ENCODE results near the gene PMM2. TPM values are rescaled to one million over a fixed set of nuclear protein-coding genes. Genes with fewer than 3 reads are reported as not detected.

PMM2 gene
- total RNA-seq, 1 experiment from 2014 or later, result 53.3 TPM

DNA sequence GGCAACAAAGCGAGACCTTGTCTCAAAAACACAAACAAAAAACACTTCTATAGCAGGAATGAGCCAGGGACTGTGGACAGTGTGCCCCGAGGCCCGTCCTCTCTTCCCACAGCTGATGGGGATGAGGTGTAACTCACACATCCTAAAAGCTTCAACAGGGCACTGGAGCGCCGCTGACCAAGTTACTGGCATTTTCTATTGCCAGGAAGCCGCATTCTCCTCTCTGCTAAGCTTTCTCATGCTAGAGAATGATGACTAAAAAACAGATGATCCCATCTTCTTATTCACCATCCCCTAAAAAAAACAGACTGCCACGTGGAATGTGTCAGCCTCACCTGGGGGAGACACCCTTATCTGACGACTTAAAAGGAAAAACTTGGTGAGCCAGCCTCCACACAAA, 54.9 kb downstream of the PMM2 start:
- Histone ChIP-seq H3K9me3 (ENCODE audit: control insufficient read depth in 1 of 2, insufficient read depth in 1 of 2, low read depth in 1 of 2, low read length in 2 of 2) (no peaks in the 10 kb centered on the region), H3K4me3 (replicated peaks in 1 of 2; ENCODE audit: low read depth in 1 of 2, low read length in 2 of 2) (no peak overlapping the region), H3K27ac (ENCODE audit: low read depth, low read length) (no peak overlapping the region), H3K9ac (ENCODE audit: low read length) (no peak overlapping the region), H2AFZ (ENCODE audit: low read depth, low read length, poor library complexity, severe bottlenecking) (no peak overlapping the region), H3K4me1 (ENCODE audit: control insufficient read depth in 1 of 2, insufficient read depth in 2 of 2, low read length in 2 of 2) (no peaks in the 10 kb centered on the region; a peak in 1 of 4 replicates), H3K4me2 (ENCODE audit: low read length) (no peak overlapping the region), H3K27me3 (ENCODE audit: insufficient read depth, low read length) (no peaks in the 10 kb centered on the region), H3K36me3 (ENCODE audit: control insufficient read depth in 1 of 2, insufficient read depth in 2 of 2, low read length in 2 of 2) (peaks cover 29 to 57% of the 10 kb centered on the region in 2 experiments; a peak in 3 of 4 replicates), H3K9me2 (ENCODE audit: insufficient read depth) (no peaks in the 10 kb centered on the region), H4K20me1 (ENCODE audit: insufficient read depth) (no peaks in the 10 kb centered on the region), H3K79me2 (ENCODE audit: insufficient read depth, low read length) (peaks cover 3% of the 10 kb centered on the region; the same call in 1 of the 2 replicates)
- CTCF ChIA-PET, result no interaction called here
- BruUV-seq (replicated peaks), result no TSS peak
- intact Hi-C loops (cut with micrococcal nuclease), result no loop called here
- RAD21 ChIA-PET (ENCODE audit: low non-redundant PET in 1 of 2, low total read pairs in 2 of 2, uncharacterized antibody in 2 of 2, unreplicated experiment in 2 of 2), result no interaction called here
- DNase-seq (ENCODE audit: low read depth, low spot score) (no peak), ATAC-seq (no peak)
- TF ChIP-seq RAD21 (IDR thresholded peaks at IDR 0.05; ENCODE audit: low read depth) (no peak), CBX3 (IDR thresholded peaks at IDR 0.05; ENCODE audit: low read depth) (no peak), SIN3A (IDR thresholded peaks at IDR 0.05; ENCODE audit: low read depth) (no peak), EGR1 (IDR thresholded peaks at IDR 0.05; ENCODE audit: low read depth) (no peak), TCF7L2 (IDR thresholded peaks at IDR 0.05; ENCODE audit: borderline replicate concordance, extremely low read depth, insufficient read depth, insufficient read length) (no peak), SP1 (IDR thresholded peaks at IDR 0.05; ENCODE audit: low read depth) (no peak), CEBPB (IDR thresholded peaks at IDR 0.05; ENCODE audit: low read depth) (no peak), ZFX (IDR thresholded peaks at IDR 0.05) (no peak), POLR2A (IDR thresholded peaks at IDR 0.05; ENCODE audit: borderline replicate concordance, extremely low read depth, insufficient read depth, insufficient read length) (no peak), POLR2AphosphoS5 (IDR thresholded peaks at IDR 0.05; ENCODE audit: low read depth, low read length) (no peak; the same call in 1 of the 2 replicates)
- TF ChIP-seq, protein P1, sequence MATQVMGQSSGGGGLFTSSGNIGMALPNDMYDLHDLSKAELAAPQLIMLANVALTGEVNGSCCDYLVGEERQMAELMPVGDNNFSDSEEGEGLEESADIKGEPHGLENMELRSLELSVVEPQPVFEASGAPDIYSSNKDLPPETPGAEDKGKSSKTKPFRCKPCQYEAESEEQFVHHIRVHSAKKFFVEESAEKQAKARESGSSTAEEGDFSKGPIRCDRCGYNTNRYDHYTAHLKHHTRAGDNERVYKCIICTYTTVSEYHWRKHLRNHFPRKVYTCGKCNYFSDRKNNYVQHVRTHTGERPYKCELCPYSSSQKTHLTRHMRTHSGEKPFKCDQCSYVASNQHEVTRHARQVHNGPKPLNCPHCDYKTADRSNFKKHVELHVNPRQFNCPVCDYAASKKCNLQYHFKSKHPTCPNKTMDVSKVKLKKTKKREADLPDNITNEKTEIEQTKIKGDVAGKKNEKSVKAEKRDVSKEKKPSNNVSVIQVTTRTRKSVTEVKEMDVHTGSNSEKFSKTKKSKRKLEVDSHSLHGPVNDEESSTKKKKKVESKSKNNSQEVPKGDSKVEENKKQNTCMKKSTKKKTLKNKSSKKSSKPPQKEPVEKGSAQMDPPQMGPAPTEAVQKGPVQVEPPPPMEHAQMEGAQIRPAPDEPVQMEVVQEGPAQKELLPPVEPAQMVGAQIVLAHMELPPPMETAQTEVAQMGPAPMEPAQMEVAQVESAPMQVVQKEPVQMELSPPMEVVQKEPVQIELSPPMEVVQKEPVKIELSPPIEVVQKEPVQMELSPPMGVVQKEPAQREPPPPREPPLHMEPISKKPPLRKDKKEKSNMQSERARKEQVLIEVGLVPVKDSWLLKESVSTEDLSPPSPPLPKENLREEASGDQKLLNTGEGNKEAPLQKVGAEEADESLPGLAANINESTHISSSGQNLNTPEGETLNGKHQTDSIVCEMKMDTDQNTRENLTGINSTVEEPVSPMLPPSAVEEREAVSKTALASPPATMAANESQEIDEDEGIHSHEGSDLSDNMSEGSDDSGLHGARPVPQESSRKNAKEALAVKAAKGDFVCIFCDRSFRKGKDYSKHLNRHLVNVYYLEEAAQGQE (IDR thresholded peaks at IDR 0.05; ENCODE audit: low read depth), result no peak
- TF ChIP-seq, protein P2, sequence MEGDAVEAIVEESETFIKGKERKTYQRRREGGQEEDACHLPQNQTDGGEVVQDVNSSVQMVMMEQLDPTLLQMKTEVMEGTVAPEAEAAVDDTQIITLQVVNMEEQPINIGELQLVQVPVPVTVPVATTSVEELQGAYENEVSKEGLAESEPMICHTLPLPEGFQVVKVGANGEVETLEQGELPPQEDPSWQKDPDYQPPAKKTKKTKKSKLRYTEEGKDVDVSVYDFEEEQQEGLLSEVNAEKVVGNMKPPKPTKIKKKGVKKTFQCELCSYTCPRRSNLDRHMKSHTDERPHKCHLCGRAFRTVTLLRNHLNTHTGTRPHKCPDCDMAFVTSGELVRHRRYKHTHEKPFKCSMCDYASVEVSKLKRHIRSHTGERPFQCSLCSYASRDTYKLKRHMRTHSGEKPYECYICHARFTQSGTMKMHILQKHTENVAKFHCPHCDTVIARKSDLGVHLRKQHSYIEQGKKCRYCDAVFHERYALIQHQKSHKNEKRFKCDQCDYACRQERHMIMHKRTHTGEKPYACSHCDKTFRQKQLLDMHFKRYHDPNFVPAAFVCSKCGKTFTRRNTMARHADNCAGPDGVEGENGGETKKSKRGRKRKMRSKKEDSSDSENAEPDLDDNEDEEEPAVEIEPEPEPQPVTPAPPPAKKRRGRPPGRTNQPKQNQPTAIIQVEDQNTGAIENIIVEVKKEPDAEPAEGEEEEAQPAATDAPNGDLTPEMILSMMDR (IDR thresholded peaks at IDR 0.05 in 2 of 3, conservative IDR thresholded peaks at IDR 0.05 in 1 of 3; ENCODE audit: borderline replicate concordance in 1 of 3, insufficient read depth in 1 of 3, low read depth in 2 of 3, low read length in 2 of 3), result no peak
- POLR2A ChIA-PET, result interaction anchor here (0.7 to 1.5 kb wide), 2 partner anchors 16 to 23 kb away, joined by 3 to 4 read pairs; partner anchors contain the start of gene CARHSP1

Measured in HCT116 (cell line).